Panc1 (cell line): Measurements from ENCODE around the gene ACMSD.

Experiments
- CTCF ChIP-seq: fragments of 450-650 bp; IDR thresholded peaks from 2 replicates; pipeline ENCODE4 v1.5.1; 2017; ENCODE audit warnings: mild to moderate bottlenecking
- SIN3A ChIP-seq: IDR thresholded peaks from 2 replicates; pipeline ENCODE4 v1.6.1; 2012; ENCODE audit warnings: low read depth, mild to moderate bottlenecking, low read length, moderate library complexity, borderline replicate concordance; ENCODE audit not compliant: insufficient read depth

- TF ChIP-seq SIN3A (no peak), CTCF (no peak)
Observed at GRCh38 chr2:134924912-134925311, 86.5 kb downstream of the ACMSD start.
